WTC11 (cell line): ENCODE data around the gene CNGA2.

ENCODE experiments used
- AFF4 ChIP-seq: sonication (generic); formaldehyde crosslinking; IDR thresholded peaks from 2 replicates; pipeline ENCODE4 v1.8.1; 2023; ENCODE audit warnings: mild to moderate bottlenecking, missing genetic modification reagents, borderline replicate concordance
- CREB1 ChIP-seq: sonication (generic); formaldehyde crosslinking; IDR thresholded peaks from 2 replicates; pipeline ENCODE4 v1.8.0; 2023; ENCODE audit warnings: mild to moderate bottlenecking, missing genetic modification reagents
- CTCF ChIP-seq: fragments of 200-600 bp; IDR thresholded peaks from 2 replicates; pipeline ENCODE4 v1.8.0; 2022; ENCODE audit warnings: antibody characterized with exemption
- SP1 ChIP-seq: sonication (generic); formaldehyde crosslinking; conservative IDR thresholded peaks from 2 replicates; pipeline ENCODE4 v1.8.1; 2022; ENCODE audit warnings: missing genetic modification reagents
- ZNF121 ChIP-seq: sonication (generic); formaldehyde crosslinking; IDR thresholded peaks from 2 replicates; pipeline ENCODE4 v1.8.0; 2023; ENCODE audit warnings: missing genetic modification reagents
- ZNF219 ChIP-seq: sonication (generic); formaldehyde crosslinking; IDR thresholded peaks from 2 replicates; pipeline ENCODE4 v1.8.0; 2023; ENCODE audit warnings: missing genetic modification reagents, mild to moderate bottlenecking, borderline replicate concordance
- ZNF416 ChIP-seq: fragments of 250-450 bp; sonication (Bioruptor Pico); IDR thresholded peaks from 2 replicates; pipeline ENCODE4 v1.9.0; 2021; ENCODE audit warnings: mild to moderate bottlenecking, inconsistent platforms

GRCh38 chrX:151754641-151755215, 20.2 kb downstream of the CNGA2 start:
- no peak for TF ChIP-seq SP1 (CRISPR knock-in tag)
- no peak for TF ChIP-seq AFF4
- no peak for TF ChIP-seq CTCF
- TF ChIP-seq CREB1 (CRISPR knock-in tag), result no peak
- no peak for TF ChIP-seq ZNF219 (CRISPR knock-in tag)
- no peak for TF ChIP-seq ZNF121 (CRISPR knock-in tag)
- TF ChIP-seq ZNF416 (CRISPR knock-in tag), result no peak
